ENCODE data around the gene TMEM207. TPM values are rescaled to one million over a fixed set of nuclear protein-coding genes. Genes with fewer than 3 reads are reported as not detected.

TMEM207 gene
- total and polyA plus RNA-seq, 5 donors from 2014 or later: not detected

DNA sequence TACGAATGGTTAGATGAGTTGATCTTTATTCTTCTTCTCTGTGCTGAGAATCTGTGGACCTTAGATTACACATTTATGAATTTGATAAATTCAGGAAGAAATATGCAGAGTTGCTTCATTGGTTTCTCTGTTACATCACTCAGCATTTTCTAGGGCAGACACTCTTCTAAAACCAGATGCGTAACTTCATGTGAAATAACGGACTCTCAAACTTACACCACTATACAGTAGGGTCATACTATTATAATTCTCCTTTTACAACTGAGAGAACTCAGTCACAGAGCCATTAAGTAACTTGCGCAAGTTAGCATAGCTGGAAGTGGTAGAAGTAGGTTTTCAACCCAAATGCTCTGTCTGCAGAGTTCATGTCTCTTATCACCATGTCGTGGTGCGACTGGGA lies 5.7 kb downstream of the TMEM207 start:
- Mint-ChIP-seq H3K4me1 (peaks cover 6 to 9% (median 8%) of the 10 kb centered on the region in 4 donors), H3K27me3 (no peaks in the 10 kb centered on the region), H3K36me3 (no peaks in the 10 kb centered on the region), H3K4me3 (no peak overlapping the region), H3K27ac (no peak overlapping the region), H3K9me3 (no peaks in the 10 kb centered on the region)
- Histone ChIP-seq H3K36me3 (ENCODE audit: control insufficient read depth, insufficient read depth, low read length) (no peaks in the 10 kb centered on the region), H3K4me3 (ENCODE audit: low read depth, low read length) (no peak overlapping the region), H3K27me3 (ENCODE audit: control insufficient read depth, insufficient read depth, low read length) (no peaks in the 10 kb centered on the region), H3K9me3 (ENCODE audit: control insufficient read depth in 2 of 2, low read length in 2 of 2) (no peaks in the 10 kb centered on the region), H3K27ac (ENCODE audit: insufficient read depth, low read length, poor library complexity, severe bottlenecking) (no peak overlapping the region), H3K4me1 (ENCODE audit: control insufficient read depth, insufficient read depth, low read length, poor library complexity, severe bottlenecking) (peaks cover 8% of the 10 kb centered on the region)
- ATAC-seq (ENCODE audit: low read depth in 2 of 2) (no peak), DNase-seq (no peak)

DNA sequence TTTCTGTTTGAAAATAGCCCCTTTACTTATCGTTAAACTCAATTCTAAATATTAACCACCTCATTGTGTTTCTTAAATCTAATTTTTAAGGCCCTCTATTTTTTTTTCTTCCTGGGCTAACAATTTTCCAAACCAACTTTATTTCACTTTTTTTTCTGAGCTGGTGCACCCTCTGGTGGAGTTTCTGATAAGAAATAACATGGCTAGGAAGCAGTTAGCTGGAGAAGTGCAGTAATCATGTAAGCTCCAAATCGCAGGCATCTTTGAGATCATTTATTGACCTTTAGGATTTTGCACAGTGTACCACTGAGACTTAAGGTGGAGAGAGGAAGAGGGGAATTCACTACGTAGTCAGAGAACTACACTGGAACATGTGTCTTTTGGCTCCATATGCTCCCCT lies 6.4 kb downstream of the TMEM207 start:
- ATAC-seq (ENCODE audit: low read depth in 2 of 2) (no peak), DNase-seq (no peak)
- no peak overlapping the region for H3K4me3 Mint-ChIP-seq
- no peaks in the 10 kb centered on the region for H3K9me3 Mint-ChIP-seq
- peaks cover 8% of the 10 kb centered on the region for H3K4me1 ChIP-seq (ENCODE audit: control insufficient read depth, insufficient read depth, low read length, poor library complexity, severe bottlenecking)
- no peak overlapping the region for H3K27ac Mint-ChIP-seq
- H3K36me3 Mint-ChIP-seq: no peaks in the 10 kb centered on the region
- H3K36me3 ChIP-seq (ENCODE audit: control insufficient read depth, insufficient read depth, low read length): no peaks in the 10 kb centered on the region
- H3K4me3 ChIP-seq (ENCODE audit: low read depth, low read length): no peak overlapping the region
- no peak overlapping the region for H3K27ac ChIP-seq (ENCODE audit: insufficient read depth, low read length, poor library complexity, severe bottlenecking)
- H3K4me1 Mint-ChIP-seq: peaks cover 6 to 9% (median 8%) of the 10 kb centered on the region in 4 donors
- no peaks in the 10 kb centered on the region for H3K9me3 ChIP-seq (ENCODE audit: control insufficient read depth in 2 of 2, low read length in 2 of 2)
- no peaks in the 10 kb centered on the region for H3K27me3 Mint-ChIP-seq
- no peaks in the 10 kb centered on the region for H3K27me3 ChIP-seq (ENCODE audit: control insufficient read depth, insufficient read depth, low read length)

DNA sequence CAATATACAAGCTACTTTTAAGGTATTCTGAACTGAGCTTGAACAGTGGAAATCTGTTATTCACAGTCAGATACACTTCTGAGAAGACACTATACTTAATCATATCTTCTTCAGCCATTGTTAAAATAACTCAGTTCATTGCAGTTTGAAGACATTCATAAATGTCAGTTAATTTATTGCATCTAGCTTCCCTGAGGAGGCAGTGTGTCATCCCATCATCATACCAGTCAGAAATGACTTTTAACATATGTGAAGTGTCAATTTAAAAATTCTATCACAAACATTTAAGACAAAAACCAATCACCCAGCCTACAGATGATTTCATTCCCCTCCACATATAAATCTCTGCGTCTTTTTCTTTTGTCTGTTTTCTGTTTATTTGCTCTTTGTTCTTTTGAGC lies 7.5 kb downstream of the TMEM207 start:
- DNase-seq (no peak), ATAC-seq (ENCODE audit: low read depth in 2 of 2) (no peak)
- no peak overlapping the region for H3K27ac ChIP-seq (ENCODE audit: insufficient read depth, low read length, poor library complexity, severe bottlenecking)
- peaks cover 6 to 9% (median 8%) of the 10 kb centered on the region in 4 donors for H3K4me1 Mint-ChIP-seq
- no peaks in the 10 kb centered on the region for H3K36me3 ChIP-seq (ENCODE audit: control insufficient read depth, insufficient read depth, low read length)
- H3K27me3 Mint-ChIP-seq: no peaks in the 10 kb centered on the region
- H3K4me3 ChIP-seq (ENCODE audit: low read depth, low read length): no peak overlapping the region
- H3K27me3 ChIP-seq (ENCODE audit: control insufficient read depth, insufficient read depth, low read length): no peaks in the 10 kb centered on the region
- no peaks in the 10 kb centered on the region for H3K9me3 ChIP-seq (ENCODE audit: control insufficient read depth in 2 of 2, low read length in 2 of 2)
- no peak overlapping the region for H3K27ac Mint-ChIP-seq
- H3K4me3 Mint-ChIP-seq: no peak overlapping the region
- peaks cover 8% of the 10 kb centered on the region for H3K4me1 ChIP-seq (ENCODE audit: control insufficient read depth, insufficient read depth, low read length, poor library complexity, severe bottlenecking)
- no peaks in the 10 kb centered on the region for H3K9me3 Mint-ChIP-seq
- no peaks in the 10 kb centered on the region for H3K36me3 Mint-ChIP-seq

DNA sequence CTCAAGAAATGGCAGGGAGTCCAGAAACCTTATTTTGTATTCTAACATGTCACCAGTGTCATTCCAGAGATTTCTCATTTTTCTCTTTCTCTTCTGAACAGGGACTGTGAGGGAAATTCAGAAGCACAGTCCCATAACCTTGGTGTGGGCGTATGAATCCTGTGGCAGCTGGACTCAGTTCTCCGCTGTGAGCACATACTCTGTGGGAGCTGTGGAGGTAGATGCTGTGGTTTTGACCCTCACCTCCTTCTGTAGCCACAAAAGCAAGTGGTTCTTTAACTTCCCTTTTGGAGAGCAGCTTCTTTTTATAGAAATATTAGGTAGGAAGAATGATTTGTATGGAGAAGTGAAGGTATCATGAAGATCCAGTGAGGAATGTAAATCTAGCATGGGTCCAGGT lies 13.4 kb downstream of the TMEM207 start:
- H3K4me1 Mint-ChIP-seq: no peaks in the 10 kb centered on the region
- Histone ChIP-seq H3K4me3 (ENCODE audit: low read depth, low read length) (no peak overlapping the region), H3K27ac (ENCODE audit: insufficient read depth, low read length, poor library complexity, severe bottlenecking) (no peak overlapping the region), H3K9me3 (ENCODE audit: control insufficient read depth in 2 of 2, low read length in 2 of 2) (no peaks in the 10 kb centered on the region), H3K4me1 (ENCODE audit: control insufficient read depth, insufficient read depth, low read length, poor library complexity, severe bottlenecking) (no peaks in the 10 kb centered on the region), H3K27me3 (ENCODE audit: control insufficient read depth, insufficient read depth, low read length) (peaks cover 6% of the 10 kb centered on the region), H3K36me3 (ENCODE audit: control insufficient read depth, insufficient read depth, low read length) (no peaks in the 10 kb centered on the region)
- H3K27ac Mint-ChIP-seq: no peak overlapping the region
- H3K4me3 Mint-ChIP-seq: no peak overlapping the region
- peaks cover 5% of the 10 kb centered on the region for H3K27me3 Mint-ChIP-seq
- no peak for DNase-seq
- no peak for ATAC-seq (ENCODE audit: low read depth in 2 of 2)
- no peaks in the 10 kb centered on the region for H3K36me3 Mint-ChIP-seq
- peaks cover 0 to 5% (median 0%) of the 10 kb centered on the region in 7 donors for H3K9me3 Mint-ChIP-seq

DNA sequence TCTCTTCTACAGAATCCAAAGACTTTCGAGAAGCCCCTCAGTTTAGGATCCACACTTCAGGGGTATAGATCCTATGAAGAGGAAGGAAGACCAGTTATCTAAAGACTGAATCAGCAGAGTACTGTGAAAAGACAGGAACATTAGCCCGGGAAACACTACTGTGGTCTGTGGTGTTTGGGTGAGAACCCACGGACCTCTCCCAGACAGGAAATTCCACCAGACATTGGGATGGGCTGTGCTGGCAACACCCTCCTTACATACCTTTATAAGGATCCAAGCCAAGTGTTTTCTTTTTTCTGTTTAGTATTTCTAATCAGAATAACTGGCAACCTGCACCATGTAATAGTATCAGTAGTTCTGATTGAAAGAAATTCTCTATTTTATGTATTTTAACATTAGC lies 14.1 kb downstream of the TMEM207 start:
- peaks cover 0 to 5% (median 0%) of the 10 kb centered on the region in 7 donors for H3K9me3 Mint-ChIP-seq
- H3K27ac Mint-ChIP-seq: no peak overlapping the region
- H3K4me1 Mint-ChIP-seq: no peaks in the 10 kb centered on the region
- no peaks in the 10 kb centered on the region for H3K9me3 ChIP-seq (ENCODE audit: control insufficient read depth in 2 of 2, low read length in 2 of 2)
- H3K4me3 Mint-ChIP-seq: peak overlapping the region in 1 of 4 donors; percentile 66
- H3K27me3 ChIP-seq (ENCODE audit: control insufficient read depth, insufficient read depth, low read length): peaks cover 6% of the 10 kb centered on the region
- no peaks in the 10 kb centered on the region for H3K4me1 ChIP-seq (ENCODE audit: control insufficient read depth, insufficient read depth, low read length, poor library complexity, severe bottlenecking)
- ATAC-seq (ENCODE audit: low read depth in 2 of 2): no peak
- no peak overlapping the region for H3K4me3 ChIP-seq (ENCODE audit: low read depth, low read length)
- H3K36me3 Mint-ChIP-seq: no peaks in the 10 kb centered on the region
- H3K36me3 ChIP-seq (ENCODE audit: control insufficient read depth, insufficient read depth, low read length): no peaks in the 10 kb centered on the region
- H3K27me3 Mint-ChIP-seq: peaks cover 5% of the 10 kb centered on the region
- H3K27ac ChIP-seq (ENCODE audit: insufficient read depth, low read length, poor library complexity, severe bottlenecking): no peak overlapping the region
- no peak for DNase-seq

DNA sequence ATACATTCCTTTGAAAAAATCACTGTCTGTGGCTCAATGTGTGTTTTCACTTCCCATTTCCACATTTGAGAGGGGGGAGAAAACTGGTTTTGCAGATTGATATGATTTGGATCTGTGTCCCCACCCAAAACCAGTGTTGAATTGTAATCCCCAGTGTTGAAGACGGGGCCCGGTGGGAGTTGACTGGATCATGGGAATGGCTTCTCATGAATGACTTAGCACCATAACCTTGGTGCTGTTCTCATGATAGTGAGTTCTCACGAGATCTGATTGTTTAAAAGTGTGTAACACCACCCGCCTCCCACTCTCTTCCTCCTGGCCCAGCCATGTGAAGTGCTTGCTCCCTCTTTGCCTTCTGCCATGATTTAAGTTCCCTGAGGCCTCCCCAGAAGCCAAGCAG lies 16.1 kb downstream of the TMEM207 start:
- H3K27me3 ChIP-seq (ENCODE audit: control insufficient read depth, insufficient read depth, low read length): peaks cover 9% of the 10 kb centered on the region
- H3K4me1 ChIP-seq (ENCODE audit: control insufficient read depth, insufficient read depth, low read length, poor library complexity, severe bottlenecking): no peaks in the 10 kb centered on the region
- no peak overlapping the region for H3K27ac ChIP-seq (ENCODE audit: insufficient read depth, low read length, poor library complexity, severe bottlenecking)
- Mint-ChIP-seq H3K36me3 (no peaks in the 10 kb centered on the region), H3K4me1 (no peaks in the 10 kb centered on the region), H3K9me3 (peaks cover 0 to 5% (median 0%) of the 10 kb centered on the region in 7 donors), H3K4me3 (no peak overlapping the region), H3K27me3 (peaks cover 5% of the 10 kb centered on the region), H3K27ac (no peak overlapping the region)
- H3K4me3 ChIP-seq (ENCODE audit: low read depth, low read length): no peak overlapping the region
- no peaks in the 10 kb centered on the region for H3K36me3 ChIP-seq (ENCODE audit: control insufficient read depth, insufficient read depth, low read length)
- no peak for ATAC-seq (ENCODE audit: low read depth in 2 of 2)
- DNase-seq: no peak
- H3K9me3 ChIP-seq (ENCODE audit: control insufficient read depth in 2 of 2, low read length in 2 of 2): no peaks in the 10 kb centered on the region

DNA sequence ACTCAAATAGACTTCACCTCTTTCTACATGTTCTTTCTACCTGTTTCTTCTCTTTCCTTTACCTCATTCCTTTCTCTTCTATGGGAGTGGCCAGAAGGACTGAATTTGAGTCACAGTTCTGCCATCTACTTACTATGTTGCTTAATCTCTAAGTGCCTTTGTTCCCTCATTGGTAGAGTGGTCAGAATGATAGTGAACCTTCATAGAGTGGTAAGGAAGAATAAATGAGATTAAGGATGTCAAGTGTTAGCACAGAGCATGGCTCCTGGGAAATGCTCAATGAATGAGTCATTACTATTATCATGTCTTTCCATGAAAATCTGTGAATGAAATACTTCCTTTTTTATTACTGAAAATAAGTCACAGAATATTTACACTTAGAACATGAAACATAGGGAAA lies 17.5 kb downstream of the TMEM207 start:
- Mint-ChIP-seq H3K36me3 (no peaks in the 10 kb centered on the region), H3K27me3 (peaks cover 5% of the 10 kb centered on the region), H3K9me3 (peaks cover 0 to 5% (median 0%) of the 10 kb centered on the region in 7 donors), H3K27ac (no peak overlapping the region), H3K4me1 (no peaks in the 10 kb centered on the region), H3K4me3 (no peak overlapping the region)
- Histone ChIP-seq H3K27me3 (ENCODE audit: control insufficient read depth, insufficient read depth, low read length) (peaks cover 10% of the 10 kb centered on the region), H3K4me3 (ENCODE audit: low read depth, low read length) (no peak overlapping the region), H3K9me3 (ENCODE audit: control insufficient read depth in 2 of 2, low read length in 2 of 2) (no peaks in the 10 kb centered on the region), H3K4me1 (ENCODE audit: control insufficient read depth, insufficient read depth, low read length, poor library complexity, severe bottlenecking) (no peaks in the 10 kb centered on the region), H3K27ac (ENCODE audit: insufficient read depth, low read length, poor library complexity, severe bottlenecking) (no peak overlapping the region), H3K36me3 (ENCODE audit: control insufficient read depth, insufficient read depth, low read length) (no peaks in the 10 kb centered on the region)
- DNase-seq (no peak), ATAC-seq (ENCODE audit: low read depth in 2 of 2) (no peak)

DNA sequence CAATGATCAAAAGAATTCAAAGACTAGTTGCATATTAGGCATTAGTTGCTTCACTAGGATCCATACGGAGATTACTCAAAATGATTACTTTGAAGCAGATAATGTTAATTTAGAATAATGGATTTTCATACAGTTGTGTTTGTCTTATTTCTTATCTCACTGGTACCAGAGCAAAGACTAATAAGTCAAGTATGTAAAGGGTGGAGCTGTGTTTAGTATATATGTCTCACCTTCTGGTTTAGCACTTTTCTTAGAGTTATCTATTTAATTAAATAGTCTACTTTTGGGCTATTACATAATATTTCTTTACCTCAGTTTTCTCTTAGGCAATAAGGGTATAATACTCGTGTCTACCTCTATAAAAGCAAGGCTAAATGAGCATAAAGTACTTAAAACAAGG lies 18.8 kb downstream of the TMEM207 start:
- no peak overlapping the region for H3K4me3 ChIP-seq (ENCODE audit: low read depth, low read length)
- H3K9me3 ChIP-seq (ENCODE audit: control insufficient read depth in 2 of 2, low read length in 2 of 2): no peaks in the 10 kb centered on the region
- H3K27me3 ChIP-seq (ENCODE audit: control insufficient read depth, insufficient read depth, low read length): peaks cover 9% of the 10 kb centered on the region
- Mint-ChIP-seq H3K27me3 (peaks cover 5% of the 10 kb centered on the region), H3K36me3 (no peaks in the 10 kb centered on the region), H3K9me3 (peaks cover 0 to 5% (median 0%) of the 10 kb centered on the region in 7 donors), H3K4me1 (no peaks in the 10 kb centered on the region), H3K4me3 (no peak overlapping the region), H3K27ac (no peak overlapping the region)
- ATAC-seq (ENCODE audit: low read depth in 2 of 2) (no peak), DNase-seq (no peak)
- H3K4me1 ChIP-seq (ENCODE audit: control insufficient read depth, insufficient read depth, low read length, poor library complexity, severe bottlenecking): no peaks in the 10 kb centered on the region
- H3K36me3 ChIP-seq (ENCODE audit: control insufficient read depth, insufficient read depth, low read length): no peaks in the 10 kb centered on the region
- no peak overlapping the region for H3K27ac ChIP-seq (ENCODE audit: insufficient read depth, low read length, poor library complexity, severe bottlenecking)
